GM20000 (cell line): ENCODE measurements around the gene KCNJ4.
"Not testable (repeated sequence)": the region's sequence is repeated elsewhere in the genome, so short reads cannot be mapped to it uniquely, and the experiment has no call there.

Experiments
- DNase-seq: peaks from one replicate; pipeline ENCODE4 v3.0.0; 2012; ENCODE audit warnings: low spot score
- TF ChIP-seq, protein P1 (sequence below): IDR thresholded peaks from 2 replicates; pipeline ENCODE4 v1.5.1; 2012; ENCODE audit warnings: mild to moderate bottlenecking, control low read depth; ENCODE audit errors: extremely low read depth, missing control alignments

The KCNJ4 gene

DNA sequence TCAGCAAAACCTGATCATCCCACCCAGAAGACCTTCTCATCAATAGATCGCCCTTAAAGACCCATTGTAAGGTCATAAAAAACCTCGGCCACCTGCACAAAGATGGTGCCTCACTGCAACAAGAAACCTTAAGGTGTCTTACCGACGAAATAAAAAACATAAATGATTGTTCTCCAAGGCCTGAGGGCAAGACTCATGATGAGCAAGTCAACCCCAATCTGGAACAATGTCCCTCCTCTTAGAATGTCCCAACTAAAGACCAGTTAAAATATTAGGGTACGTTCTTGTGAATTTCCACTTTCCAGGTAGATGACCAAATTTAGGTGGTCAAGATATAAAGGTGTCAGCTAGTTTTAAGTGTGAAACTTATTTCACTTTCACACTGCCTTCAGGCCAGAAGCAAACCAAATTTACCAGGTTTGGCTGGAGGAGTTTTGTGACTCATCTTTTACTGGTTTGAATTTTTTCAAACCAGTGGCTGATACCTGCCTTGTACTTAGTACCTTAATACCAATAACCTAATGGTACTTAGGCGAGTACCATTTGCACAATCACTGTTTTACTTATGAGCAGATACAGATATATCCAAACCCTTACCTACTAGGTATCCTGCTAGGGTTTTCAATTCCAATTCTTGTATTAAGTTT is 27.8 kb upstream of the KCNJ4 start:
- no peak for DNase-seq
- TF ChIP-seq, protein P1, sequence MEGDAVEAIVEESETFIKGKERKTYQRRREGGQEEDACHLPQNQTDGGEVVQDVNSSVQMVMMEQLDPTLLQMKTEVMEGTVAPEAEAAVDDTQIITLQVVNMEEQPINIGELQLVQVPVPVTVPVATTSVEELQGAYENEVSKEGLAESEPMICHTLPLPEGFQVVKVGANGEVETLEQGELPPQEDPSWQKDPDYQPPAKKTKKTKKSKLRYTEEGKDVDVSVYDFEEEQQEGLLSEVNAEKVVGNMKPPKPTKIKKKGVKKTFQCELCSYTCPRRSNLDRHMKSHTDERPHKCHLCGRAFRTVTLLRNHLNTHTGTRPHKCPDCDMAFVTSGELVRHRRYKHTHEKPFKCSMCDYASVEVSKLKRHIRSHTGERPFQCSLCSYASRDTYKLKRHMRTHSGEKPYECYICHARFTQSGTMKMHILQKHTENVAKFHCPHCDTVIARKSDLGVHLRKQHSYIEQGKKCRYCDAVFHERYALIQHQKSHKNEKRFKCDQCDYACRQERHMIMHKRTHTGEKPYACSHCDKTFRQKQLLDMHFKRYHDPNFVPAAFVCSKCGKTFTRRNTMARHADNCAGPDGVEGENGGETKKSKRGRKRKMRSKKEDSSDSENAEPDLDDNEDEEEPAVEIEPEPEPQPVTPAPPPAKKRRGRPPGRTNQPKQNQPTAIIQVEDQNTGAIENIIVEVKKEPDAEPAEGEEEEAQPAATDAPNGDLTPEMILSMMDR: no peak

DNA sequence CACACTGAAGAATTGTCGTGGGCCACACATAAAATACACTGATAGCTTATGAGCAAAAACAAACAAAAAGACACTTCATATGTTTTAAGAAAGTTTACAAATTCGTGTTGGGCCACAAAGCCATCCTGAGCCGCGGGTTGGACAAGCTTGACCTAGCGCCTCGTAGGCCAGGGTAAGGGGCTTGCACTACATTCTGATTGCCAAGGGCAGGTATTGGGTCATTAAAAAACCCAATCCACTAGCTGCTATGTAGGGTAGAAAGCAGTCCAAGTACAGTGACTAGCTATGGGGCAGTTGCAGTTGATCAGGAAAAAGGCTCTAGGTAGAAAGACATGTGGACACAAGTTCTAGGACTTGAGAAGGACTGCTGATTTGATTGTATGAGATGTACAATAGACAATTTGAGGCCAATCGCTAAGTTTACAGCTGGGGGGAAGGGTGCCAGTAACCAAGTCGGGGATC is 26.9 kb upstream of the KCNJ4 start:
- no peak for DNase-seq
- TF ChIP-seq, protein P1: no peak

DNA sequence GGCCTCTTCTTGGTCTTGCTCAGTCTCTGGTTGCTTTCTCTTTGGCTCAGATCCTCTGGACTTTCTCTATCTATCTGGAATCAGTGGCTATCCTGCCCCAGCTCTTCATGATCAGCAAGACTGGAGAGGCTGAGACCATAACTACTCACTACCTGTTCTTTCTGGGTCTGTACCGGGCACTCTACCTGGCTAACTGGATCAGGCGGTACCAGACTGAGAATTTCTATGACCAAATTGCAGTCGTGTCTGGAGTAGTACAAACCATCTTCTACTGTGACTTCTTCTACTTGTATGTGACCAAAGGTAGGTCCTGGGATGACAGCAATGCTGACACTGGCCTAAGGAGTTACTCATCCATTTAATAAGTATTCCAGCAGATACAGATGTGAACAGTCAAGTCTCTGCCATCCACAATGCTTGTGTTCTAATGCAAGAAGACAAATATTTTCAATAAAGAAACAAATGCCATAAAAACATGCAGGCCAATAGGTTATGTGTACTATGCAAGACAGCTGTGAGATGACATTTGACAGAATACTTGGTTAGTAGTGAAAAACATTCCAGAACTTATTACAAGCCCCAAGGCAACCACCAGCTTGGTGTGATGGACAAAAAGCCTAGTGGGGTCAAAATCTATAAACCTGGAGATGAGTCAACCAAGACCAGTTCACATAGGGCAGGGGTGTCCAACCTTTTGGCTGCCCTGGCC is 26.3 kb upstream of the KCNJ4 start:
- TF ChIP-seq, protein P1: no peak
- no peak for DNase-seq

DNA sequence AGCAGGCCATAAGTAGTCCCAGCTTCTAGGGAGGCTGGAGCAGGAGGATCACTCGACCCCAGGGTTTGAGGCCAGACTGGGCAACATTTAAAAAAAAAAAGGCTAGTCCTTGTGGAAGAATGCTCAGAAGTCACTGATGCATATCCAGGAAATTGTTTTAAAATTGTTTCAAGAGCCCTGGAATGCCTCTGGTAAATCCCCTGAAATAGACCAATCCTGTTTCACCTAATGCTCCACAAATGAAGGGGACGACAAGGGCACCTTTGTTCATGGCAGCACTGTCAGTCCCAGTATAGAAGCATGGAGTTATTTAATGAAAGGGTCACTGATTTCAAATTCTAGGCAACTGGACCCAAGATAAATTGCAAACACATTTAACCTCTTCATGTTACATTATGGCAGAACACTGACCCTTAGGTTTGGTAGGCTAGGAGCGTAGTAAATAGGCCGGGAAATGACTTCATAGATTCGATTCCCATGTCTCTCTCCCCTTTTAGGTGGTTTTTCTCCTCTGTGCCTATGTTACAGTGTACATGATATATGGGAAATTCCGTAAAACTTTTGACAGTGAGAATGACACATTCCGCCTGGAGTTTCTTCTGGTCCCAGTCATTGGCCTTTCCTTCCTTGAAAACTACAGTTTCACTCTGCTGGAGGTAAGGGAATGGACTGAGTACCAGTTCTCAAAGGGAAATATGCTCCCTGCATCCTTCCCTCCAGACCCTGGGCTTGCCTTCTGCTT is 24.3 kb upstream of the KCNJ4 start:
- no peak for DNase-seq
- TF ChIP-seq, protein P1: no peak

DNA sequence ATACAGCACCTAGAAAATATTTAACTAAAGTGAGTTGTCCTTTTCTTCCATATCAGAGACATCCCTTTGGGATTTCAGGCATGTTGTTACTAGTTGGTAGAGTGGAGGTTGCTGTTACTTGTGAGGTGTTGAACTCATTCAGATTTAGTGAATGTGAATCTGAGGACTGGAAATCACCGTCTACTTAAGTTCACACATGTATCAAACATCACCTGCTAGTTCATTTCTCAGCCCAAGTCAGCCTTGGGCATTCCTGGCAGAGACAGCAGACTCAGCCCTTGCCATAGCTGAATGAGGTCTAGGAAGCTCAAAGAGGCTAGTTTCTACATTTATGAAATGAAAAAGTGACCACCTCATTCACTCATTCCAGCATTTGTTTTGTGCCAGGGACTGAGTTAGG is 22.6 kb upstream of the KCNJ4 start:
- TF ChIP-seq, protein P1: no peak

DNA sequence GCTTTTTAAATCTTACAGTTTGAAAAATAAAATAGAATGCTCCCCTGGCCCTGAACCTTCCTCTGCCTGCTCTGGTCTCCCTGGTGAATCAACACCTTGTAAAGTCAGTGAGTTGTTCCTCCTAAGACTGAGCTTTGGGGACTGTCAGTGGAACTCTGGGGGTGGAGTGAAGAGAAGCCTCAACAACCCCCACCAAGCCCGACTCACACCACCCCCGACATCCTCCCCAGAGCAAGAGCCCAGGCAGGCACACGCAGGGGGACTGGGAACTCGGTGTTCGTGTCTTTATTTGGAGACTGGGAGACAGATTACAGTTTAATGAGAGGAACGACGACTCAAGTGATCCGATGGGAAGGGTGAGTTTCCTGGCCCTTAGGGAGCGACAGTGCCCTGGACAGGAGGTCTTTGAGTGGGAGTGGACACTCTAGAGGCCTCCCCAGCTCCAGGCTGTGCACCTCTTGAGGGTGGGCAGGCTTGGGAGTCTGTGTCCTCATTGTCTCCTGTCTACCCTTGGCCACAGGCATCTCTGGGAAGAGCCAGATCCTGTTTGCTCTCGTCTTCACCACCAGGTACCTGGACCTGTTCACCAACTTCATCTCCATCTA is 19.1 kb upstream of the KCNJ4 start:
- TF ChIP-seq, protein P1: no peak
- DNase-seq: no peak

More for the DNA sequence above, 22.6 kb upstream of the KCNJ4 start:
- DNase-seq: no peak

DNA sequence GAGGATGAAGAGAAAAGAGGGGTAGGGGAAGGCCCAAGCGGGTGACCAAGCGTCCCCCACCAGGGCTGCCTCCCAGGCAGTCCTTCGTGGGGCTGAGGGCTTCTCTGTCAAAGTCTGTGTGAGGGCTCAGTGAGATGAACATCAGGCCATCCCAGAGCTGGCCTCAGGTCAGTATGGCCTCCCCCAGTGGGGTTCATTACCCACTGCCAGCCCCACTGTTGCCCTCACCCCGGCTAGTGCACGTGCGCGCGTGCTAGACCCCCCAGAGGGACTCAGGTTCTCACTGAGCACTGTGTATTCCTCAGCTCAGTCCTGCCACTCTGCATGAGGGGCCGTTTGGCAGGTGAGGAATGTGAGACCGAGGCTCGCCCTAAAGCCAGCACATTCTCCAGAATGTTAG is 16.2 kb upstream of the KCNJ4 start:
- TF ChIP-seq, protein P1: no peak
- DNase-seq: no peak

DNA sequence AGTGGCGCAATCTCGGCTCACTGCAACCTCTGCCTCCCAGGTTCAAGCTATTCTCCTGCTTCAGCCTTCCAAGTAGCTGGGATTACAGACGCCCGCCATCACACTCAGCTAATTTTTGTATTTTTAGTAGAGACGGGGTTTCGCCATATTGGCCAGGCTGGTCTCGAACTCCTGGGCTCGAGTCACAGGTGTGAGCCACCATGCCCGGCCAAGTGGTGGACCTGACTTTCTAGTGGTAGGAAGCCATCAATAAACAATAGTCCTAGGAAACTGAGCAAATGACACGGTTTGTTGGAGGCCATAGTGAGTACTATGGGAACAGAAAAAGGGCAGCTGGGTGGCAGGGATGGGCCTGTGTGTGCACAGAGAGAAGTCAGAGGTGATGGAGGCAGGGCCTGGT is 15.2 kb upstream of the KCNJ4 start:
- DNase-seq: not testable (repeated sequence)
